ENCODE measurements around the gene HPD.

The HPD gene

GRCh38 chr12:121799156-121799841 lies 59.4 kb downstream of the HPD start:
- peak; percentile 79 for DNase-seq
- Histone ChIP-seq H3K4me3 (ENCODE audit: low read depth, low read length) (peak overlapping the region; percentile 63), H3K27me3 (no peaks in the 10 kb centered on the region), H3K9me3 (no peaks in the 10 kb centered on the region), H3K36me3 (peaks cover 38% of the 10 kb centered on the region), H3K4me1 (peaks cover 16% of the 10 kb centered on the region)
- TF ChIP-seq CTCF (IDR thresholded peaks at IDR 0.05; ENCODE audit: low read depth, low read length): no peak

- peaks cover 38% of the 10 kb centered on the region for H3K36me3 ChIP-seq
- H3K9me3 ChIP-seq: no peaks in the 10 kb centered on the region
- no peaks in the 10 kb centered on the region for H3K27me3 ChIP-seq
- peak; percentile 14 for DNase-seq
- peak overlapping the region; percentile 63 for H3K4me3 ChIP-seq (ENCODE audit: low read depth, low read length)
- H3K4me1 ChIP-seq: peaks cover 16% of the 10 kb centered on the region
- no peak for TF ChIP-seq CTCF (IDR thresholded peaks at IDR 0.05; ENCODE audit: low read depth, low read length)
These were observed 59.9 kb downstream of the HPD start for GRCh38 chr12:121798787-121799155.

- DNase-seq: peak; percentile 98
- TF ChIP-seq CTCF (IDR thresholded peaks at IDR 0.05; ENCODE audit: low read depth, low read length): no peak
- H3K4me1 ChIP-seq: peaks cover 16% of the 10 kb centered on the region
- peak overlapping the region; percentile 63 for H3K4me3 ChIP-seq (ENCODE audit: low read depth, low read length)
- H3K36me3 ChIP-seq: peaks cover 38% of the 10 kb centered on the region
- no peaks in the 10 kb centered on the region for H3K9me3 ChIP-seq
- no peaks in the 10 kb centered on the region for H3K27me3 ChIP-seq
These were observed 60.5 kb downstream of the HPD start for GRCh38 chr12:121797937-121798786.

- DNase-seq: peak; percentile 92
- Histone ChIP-seq H3K4me1 (peaks cover 16% of the 10 kb centered on the region), H3K9me3 (no peaks in the 10 kb centered on the region), H3K4me3 (ENCODE audit: low read depth, low read length) (peak overlapping the region; percentile 63), H3K36me3 (peaks cover 38% of the 10 kb centered on the region), H3K27me3 (no peaks in the 10 kb centered on the region)
- peak; percentile 22 for TF ChIP-seq CTCF (IDR thresholded peaks at IDR 0.05; ENCODE audit: low read depth, low read length)
These were observed 61.6 kb downstream of the HPD start for GRCh38 chr12:121796855-121797751.

- peaks cover 28% of the 10 kb centered on the region for H3K36me3 ChIP-seq
These were observed 63.4 kb downstream of the HPD start for GRCh38 chr12:121795034-121795968.

More at GRCh38 chr12:121795034-121795968, 63.4 kb downstream of the HPD start:
- Histone ChIP-seq H3K27me3 (no peaks in the 10 kb centered on the region), H3K4me1 (peaks cover 16% of the 10 kb centered on the region), H3K4me3 (ENCODE audit: low read depth, low read length) (peak overlapping the region; percentile 66), H3K9me3 (no peaks in the 10 kb centered on the region)
- TF ChIP-seq CTCF (IDR thresholded peaks at IDR 0.05; ENCODE audit: low read depth, low read length): peak; percentile 97
- DNase-seq: peak; percentile 88
